ENCODE data around the gene USP22.

DNA sequence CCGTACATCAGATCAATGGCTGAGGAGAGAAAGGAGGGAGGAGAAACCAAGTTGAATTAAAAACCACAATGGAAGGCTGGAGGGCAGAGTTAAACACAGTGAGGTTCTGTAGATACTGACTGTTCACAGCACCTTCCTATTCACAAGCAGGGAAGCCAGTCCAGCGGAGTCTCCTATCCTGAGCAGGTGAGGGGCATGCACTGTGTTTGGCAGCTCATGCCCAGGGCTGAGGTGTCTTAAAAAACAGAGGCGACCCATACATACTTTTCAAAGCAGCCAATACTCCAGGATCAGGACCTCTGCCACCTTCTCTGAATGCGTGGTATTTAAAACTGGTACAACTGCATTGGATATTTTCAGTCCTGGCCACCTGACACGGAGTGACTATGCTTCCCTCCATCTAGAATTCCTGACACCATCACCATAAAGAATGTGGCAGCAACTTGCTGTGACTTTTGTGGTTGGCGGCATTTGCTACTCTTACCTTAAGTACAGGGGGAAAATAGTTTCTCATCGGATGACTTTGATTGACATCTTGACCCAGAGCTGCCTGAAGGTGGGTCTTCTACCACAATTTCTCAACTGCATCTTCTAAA is 21.5 kb downstream of the USP22 start:
- TF ChIP-seq, protein P1, sequence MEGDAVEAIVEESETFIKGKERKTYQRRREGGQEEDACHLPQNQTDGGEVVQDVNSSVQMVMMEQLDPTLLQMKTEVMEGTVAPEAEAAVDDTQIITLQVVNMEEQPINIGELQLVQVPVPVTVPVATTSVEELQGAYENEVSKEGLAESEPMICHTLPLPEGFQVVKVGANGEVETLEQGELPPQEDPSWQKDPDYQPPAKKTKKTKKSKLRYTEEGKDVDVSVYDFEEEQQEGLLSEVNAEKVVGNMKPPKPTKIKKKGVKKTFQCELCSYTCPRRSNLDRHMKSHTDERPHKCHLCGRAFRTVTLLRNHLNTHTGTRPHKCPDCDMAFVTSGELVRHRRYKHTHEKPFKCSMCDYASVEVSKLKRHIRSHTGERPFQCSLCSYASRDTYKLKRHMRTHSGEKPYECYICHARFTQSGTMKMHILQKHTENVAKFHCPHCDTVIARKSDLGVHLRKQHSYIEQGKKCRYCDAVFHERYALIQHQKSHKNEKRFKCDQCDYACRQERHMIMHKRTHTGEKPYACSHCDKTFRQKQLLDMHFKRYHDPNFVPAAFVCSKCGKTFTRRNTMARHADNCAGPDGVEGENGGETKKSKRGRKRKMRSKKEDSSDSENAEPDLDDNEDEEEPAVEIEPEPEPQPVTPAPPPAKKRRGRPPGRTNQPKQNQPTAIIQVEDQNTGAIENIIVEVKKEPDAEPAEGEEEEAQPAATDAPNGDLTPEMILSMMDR (IDR thresholded peaks at IDR 0.05) = no peak
- TF ChIP-seq POLR2A (IDR thresholded peaks at IDR 0.05) = no peak

All from testis (tissue), 2 donors.